Lower leg skin (tissue), 3 donors: ENCODE measurements around the gene LYPLA2.

Source experiments
- POLR2A ChIP-seq, 2 donors: fragments of 450-650 bp; IDR thresholded peaks; one replicate each; pipeline ENCODE4 v1.6.1; 2016 to 2017; ENCODE audit warnings: antibody characterized with exemption in 2 of 2, mild to moderate bottlenecking in 1 of 2, moderate library complexity in 1 of 2
- TF ChIP-seq, protein P1 (sequence below), 3 donors: fragments of 450-650 bp; IDR thresholded peaks; one replicate each; pipeline ENCODE4 v1.5.1; 2016; ENCODE audit warnings: antibody characterized with exemption in 3 of 3, mild to moderate bottlenecking in 3 of 3, moderate library complexity in 2 of 3

DNA sequence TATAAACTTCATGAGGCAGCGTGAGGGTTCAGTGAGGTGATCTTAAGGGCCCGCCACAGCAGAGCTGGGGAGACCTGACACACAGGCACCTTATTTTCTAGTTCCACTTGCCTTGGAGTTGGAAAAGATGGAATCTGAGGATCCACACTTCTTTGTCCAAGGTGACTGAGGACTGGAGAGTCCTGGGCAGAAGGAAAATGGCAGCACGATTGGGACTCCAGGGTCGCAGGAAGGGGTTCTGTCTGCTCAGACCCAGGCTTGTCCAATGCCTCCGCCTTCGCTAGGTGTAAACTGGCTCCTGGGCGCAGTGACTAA, 8.3 kb downstream of the LYPLA2 start:
- TF ChIP-seq, protein P1, sequence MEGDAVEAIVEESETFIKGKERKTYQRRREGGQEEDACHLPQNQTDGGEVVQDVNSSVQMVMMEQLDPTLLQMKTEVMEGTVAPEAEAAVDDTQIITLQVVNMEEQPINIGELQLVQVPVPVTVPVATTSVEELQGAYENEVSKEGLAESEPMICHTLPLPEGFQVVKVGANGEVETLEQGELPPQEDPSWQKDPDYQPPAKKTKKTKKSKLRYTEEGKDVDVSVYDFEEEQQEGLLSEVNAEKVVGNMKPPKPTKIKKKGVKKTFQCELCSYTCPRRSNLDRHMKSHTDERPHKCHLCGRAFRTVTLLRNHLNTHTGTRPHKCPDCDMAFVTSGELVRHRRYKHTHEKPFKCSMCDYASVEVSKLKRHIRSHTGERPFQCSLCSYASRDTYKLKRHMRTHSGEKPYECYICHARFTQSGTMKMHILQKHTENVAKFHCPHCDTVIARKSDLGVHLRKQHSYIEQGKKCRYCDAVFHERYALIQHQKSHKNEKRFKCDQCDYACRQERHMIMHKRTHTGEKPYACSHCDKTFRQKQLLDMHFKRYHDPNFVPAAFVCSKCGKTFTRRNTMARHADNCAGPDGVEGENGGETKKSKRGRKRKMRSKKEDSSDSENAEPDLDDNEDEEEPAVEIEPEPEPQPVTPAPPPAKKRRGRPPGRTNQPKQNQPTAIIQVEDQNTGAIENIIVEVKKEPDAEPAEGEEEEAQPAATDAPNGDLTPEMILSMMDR (IDR thresholded peaks at IDR 0.05) = no peak
- TF ChIP-seq POLR2A (IDR thresholded peaks at IDR 0.05) = no peak
